ENCODE data around the gene HAAO.

The HAAO gene

GRCh38 chr2:42826231-42826630, 33.8 kb upstream of the HAAO start:
- Histone ChIP-seq H3K36me3 (ENCODE audit: low read depth) (no peaks in the 10 kb centered on the region), H3K27me3 (ENCODE audit: insufficient read depth, poor library complexity, severe bottlenecking) (no peaks in the 10 kb centered on the region), H3K27ac (ENCODE audit: poor library complexity, severe bottlenecking) (no peak overlapping the region), H3K9me3 (ENCODE audit: severe bottlenecking) (no peaks in the 10 kb centered on the region), H3K4me3 (ENCODE audit: severe bottlenecking) (no peak overlapping the region), H3K4me1 (ENCODE audit: insufficient read depth, poor library complexity, severe bottlenecking) (peaks cover 9% of the 10 kb centered on the region)
- no peak for ATAC-seq (ENCODE audit: low read depth)
- no peak for TF ChIP-seq CTCF (IDR thresholded peaks at IDR 0.05; ENCODE audit: poor library complexity, severe bottlenecking)
- no peak for DNase-seq (ENCODE audit: low spot score)

GRCh38 chr2:42824454-42824807, 32.0 kb upstream of the HAAO start:
- Histone ChIP-seq H3K4me1 (ENCODE audit: insufficient read depth, poor library complexity, severe bottlenecking) (no peaks in the 10 kb centered on the region), H3K27ac (ENCODE audit: poor library complexity, severe bottlenecking) (no peak overlapping the region), H3K27me3 (ENCODE audit: insufficient read depth, poor library complexity, severe bottlenecking) (no peaks in the 10 kb centered on the region), H3K9me3 (ENCODE audit: severe bottlenecking) (no peaks in the 10 kb centered on the region), H3K36me3 (ENCODE audit: low read depth) (no peaks in the 10 kb centered on the region), H3K4me3 (ENCODE audit: severe bottlenecking) (no peak overlapping the region)
- DNase-seq (ENCODE audit: low spot score) = no peak
- TF ChIP-seq CTCF (IDR thresholded peaks at IDR 0.05; ENCODE audit: poor library complexity, severe bottlenecking) = no peak
- ATAC-seq (ENCODE audit: low read depth) = no peak

- Histone ChIP-seq H3K27ac (ENCODE audit: poor library complexity, severe bottlenecking) (no peak overlapping the region), H3K27me3 (ENCODE audit: insufficient read depth, poor library complexity, severe bottlenecking) (no peaks in the 10 kb centered on the region), H3K4me1 (ENCODE audit: insufficient read depth, poor library complexity, severe bottlenecking) (no peaks in the 10 kb centered on the region), H3K9me3 (ENCODE audit: severe bottlenecking) (no peaks in the 10 kb centered on the region), H3K36me3 (ENCODE audit: low read depth) (no peaks in the 10 kb centered on the region), H3K4me3 (ENCODE audit: severe bottlenecking) (no peak overlapping the region)
- no peak for TF ChIP-seq CTCF (IDR thresholded peaks at IDR 0.05; ENCODE audit: poor library complexity, severe bottlenecking)
- DNase-seq (ENCODE audit: low spot score) (no peak), ATAC-seq (ENCODE audit: low read depth) (no peak)
These were observed 31.5 kb upstream of the HAAO start for GRCh38 chr2:42823744-42824453.

- H3K36me3 ChIP-seq (ENCODE audit: low read depth) = no peaks in the 10 kb centered on the region
- no peaks in the 10 kb centered on the region for H3K9me3 ChIP-seq (ENCODE audit: severe bottlenecking)
- ATAC-seq (ENCODE audit: low read depth) (no peak), DNase-seq (ENCODE audit: low spot score) (no peak)
- TF ChIP-seq CTCF (IDR thresholded peaks at IDR 0.05; ENCODE audit: poor library complexity, severe bottlenecking) = no peak
- no peak overlapping the region for H3K27ac ChIP-seq (ENCODE audit: poor library complexity, severe bottlenecking)
- no peak overlapping the region for H3K4me3 ChIP-seq (ENCODE audit: severe bottlenecking)
- H3K27me3 ChIP-seq (ENCODE audit: insufficient read depth, poor library complexity, severe bottlenecking) = no peaks in the 10 kb centered on the region
- no peaks in the 10 kb centered on the region for H3K4me1 ChIP-seq (ENCODE audit: insufficient read depth, poor library complexity, severe bottlenecking)
These were observed 26.8 kb upstream of the HAAO start for GRCh38 chr2:42819160-42819559.

- no peak for DNase-seq (ENCODE audit: low spot score)
- ATAC-seq (ENCODE audit: low read depth) = no peak
- H3K4me3 ChIP-seq (ENCODE audit: severe bottlenecking) = no peak overlapping the region
- no peaks in the 10 kb centered on the region for H3K4me1 ChIP-seq (ENCODE audit: insufficient read depth, poor library complexity, severe bottlenecking)
- no peak overlapping the region for H3K27ac ChIP-seq (ENCODE audit: poor library complexity, severe bottlenecking)
- no peak for TF ChIP-seq CTCF (IDR thresholded peaks at IDR 0.05; ENCODE audit: poor library complexity, severe bottlenecking)
- H3K36me3 ChIP-seq (ENCODE audit: low read depth) = no peaks in the 10 kb centered on the region
- H3K9me3 ChIP-seq (ENCODE audit: severe bottlenecking) = no peaks in the 10 kb centered on the region
- H3K27me3 ChIP-seq (ENCODE audit: insufficient read depth, poor library complexity, severe bottlenecking) = no peaks in the 10 kb centered on the region
These were observed 23.3 kb upstream of the HAAO start for GRCh38 chr2:42815726-42816125.
